GM10248 (cell line): ENCODE results near the gene OR1E2.
"Not testable (repeated sequence)": the region's sequence is repeated elsewhere in the genome, so short reads cannot be mapped to it uniquely, and the experiment has no call there.

Source experiments
- CTCF ChIA-PET: fragments of 300-600 bp; sonication (Branson Sonifier 250); formaldehyde crosslinking; extraction: SDS; loops from one replicate; lab custom pipeline; 2021; ENCODE audit warnings: antibody characterized with exemption; lab: Yijun Ruan, JAX
- POLR2A ChIA-PET: fragments of 350-650 bp; sonication (Branson Sonifier 250); formaldehyde crosslinking; extraction: SDS; loops from one replicate; lab custom pipeline; 2020; ENCODE audit warnings: antibody characterized with exemption; lab: Yijun Ruan, JAX
- DNase-seq: peaks from one replicate; pipeline ENCODE4 v3.0.0; 2012; ENCODE audit errors: extremely low spot score
- TF ChIP-seq, protein P1 (sequence below): IDR thresholded peaks from 2 replicates; pipeline ENCODE4 v1.5.1; 2012; ENCODE audit warnings: mild to moderate bottlenecking, low read depth; ENCODE audit errors: extremely low read depth, missing control alignments, control extremely low read depth

Gene OR1E2

DNA sequence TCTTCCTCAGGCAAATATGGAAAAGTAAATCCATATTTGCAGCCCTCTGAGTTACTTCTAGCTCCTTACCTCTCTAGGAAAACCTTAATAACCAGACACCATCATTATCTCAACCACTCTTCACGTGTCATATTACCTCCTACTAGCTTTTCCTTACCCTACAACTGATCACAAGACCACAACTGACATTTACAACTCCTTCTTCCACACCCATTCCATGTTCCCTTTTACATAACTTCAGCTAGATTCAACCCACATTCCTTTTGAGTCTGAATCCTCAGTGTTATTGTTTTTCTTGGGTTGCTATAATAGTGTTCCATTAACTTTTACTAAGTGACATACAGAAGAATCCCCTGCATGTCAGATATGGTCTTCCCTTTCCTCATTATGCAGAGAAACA is 4.7 kb upstream of the OR1E2 start:
- TF ChIP-seq, protein P1, sequence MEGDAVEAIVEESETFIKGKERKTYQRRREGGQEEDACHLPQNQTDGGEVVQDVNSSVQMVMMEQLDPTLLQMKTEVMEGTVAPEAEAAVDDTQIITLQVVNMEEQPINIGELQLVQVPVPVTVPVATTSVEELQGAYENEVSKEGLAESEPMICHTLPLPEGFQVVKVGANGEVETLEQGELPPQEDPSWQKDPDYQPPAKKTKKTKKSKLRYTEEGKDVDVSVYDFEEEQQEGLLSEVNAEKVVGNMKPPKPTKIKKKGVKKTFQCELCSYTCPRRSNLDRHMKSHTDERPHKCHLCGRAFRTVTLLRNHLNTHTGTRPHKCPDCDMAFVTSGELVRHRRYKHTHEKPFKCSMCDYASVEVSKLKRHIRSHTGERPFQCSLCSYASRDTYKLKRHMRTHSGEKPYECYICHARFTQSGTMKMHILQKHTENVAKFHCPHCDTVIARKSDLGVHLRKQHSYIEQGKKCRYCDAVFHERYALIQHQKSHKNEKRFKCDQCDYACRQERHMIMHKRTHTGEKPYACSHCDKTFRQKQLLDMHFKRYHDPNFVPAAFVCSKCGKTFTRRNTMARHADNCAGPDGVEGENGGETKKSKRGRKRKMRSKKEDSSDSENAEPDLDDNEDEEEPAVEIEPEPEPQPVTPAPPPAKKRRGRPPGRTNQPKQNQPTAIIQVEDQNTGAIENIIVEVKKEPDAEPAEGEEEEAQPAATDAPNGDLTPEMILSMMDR: no peak
- ChIA-PET CTCF (no interaction called here), POLR2A (no interaction called here)
- no peak for DNase-seq

DNA sequence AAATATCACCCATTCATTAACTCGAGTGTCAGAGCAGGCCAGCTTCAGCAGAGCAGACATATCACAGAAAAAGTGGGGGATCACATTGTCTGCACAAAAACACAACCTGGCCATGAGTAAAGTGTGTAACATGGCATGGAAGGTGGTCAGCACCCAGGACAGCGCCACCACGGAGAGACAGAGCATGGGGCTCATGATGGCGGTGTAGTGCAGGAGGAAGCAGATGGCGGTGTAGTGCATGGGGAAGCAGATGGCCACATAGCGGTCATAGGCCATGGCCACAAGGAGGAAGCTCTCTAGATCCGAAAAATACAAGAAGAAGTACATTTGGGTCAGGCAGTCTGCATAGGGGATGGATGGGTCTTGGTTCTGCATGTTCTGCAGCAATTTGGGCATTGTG is 426 bp downstream of the OR1E2 start:
- CTCF ChIA-PET, DNase-seq, POLR2A ChIA-PET: not testable (repeated sequence)

DNA sequence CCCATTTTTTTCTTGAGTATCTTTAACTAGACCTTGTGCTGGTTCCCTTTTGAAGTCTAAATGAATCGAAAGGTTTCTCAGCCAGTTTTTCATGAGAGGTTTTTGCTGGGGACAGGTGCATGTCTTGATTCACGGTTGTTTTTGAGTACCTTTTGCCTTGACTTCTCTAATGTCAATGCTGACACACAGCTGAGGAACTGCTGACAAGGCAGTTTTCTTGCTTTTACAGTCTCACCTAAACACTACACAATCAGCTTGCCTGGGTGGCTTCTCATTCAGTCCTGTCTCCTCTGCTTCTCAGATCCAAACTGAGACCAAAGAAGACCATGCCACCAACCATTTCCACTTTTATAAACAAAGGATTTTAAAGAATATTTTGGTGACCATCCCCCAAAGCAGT is 15.4 kb downstream of the OR1E2 start:
- ChIA-PET POLR2A (no interaction called here), CTCF (no interaction called here)
- TF ChIP-seq, protein P1: no peak

DNA sequence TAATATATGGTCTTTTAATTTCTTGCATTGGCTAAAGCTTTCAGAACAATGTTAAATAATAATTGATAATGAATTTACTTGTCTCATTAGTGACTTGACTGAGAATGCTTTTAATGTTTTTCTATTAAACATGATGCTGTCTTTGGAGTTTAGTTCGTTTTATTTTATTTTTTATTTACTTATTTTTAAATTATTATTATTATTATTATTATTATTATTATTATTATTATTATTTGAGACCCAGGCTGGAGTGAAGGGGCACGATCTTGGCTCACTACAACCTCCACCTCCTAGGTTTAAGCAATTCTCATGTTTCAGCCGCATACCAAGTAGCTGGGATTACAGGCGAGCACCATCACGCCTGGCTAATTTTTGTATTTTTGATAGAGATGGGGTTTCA is 18.0 kb downstream of the OR1E2 start:
- POLR2A ChIA-PET: no interaction called here
- DNase-seq: no peak
- CTCF ChIA-PET: no interaction called here
- TF ChIP-seq, protein P1: no peak

More for the DNA sequence above, 15.4 kb downstream of the OR1E2 start:
- DNase-seq: no peak

DNA sequence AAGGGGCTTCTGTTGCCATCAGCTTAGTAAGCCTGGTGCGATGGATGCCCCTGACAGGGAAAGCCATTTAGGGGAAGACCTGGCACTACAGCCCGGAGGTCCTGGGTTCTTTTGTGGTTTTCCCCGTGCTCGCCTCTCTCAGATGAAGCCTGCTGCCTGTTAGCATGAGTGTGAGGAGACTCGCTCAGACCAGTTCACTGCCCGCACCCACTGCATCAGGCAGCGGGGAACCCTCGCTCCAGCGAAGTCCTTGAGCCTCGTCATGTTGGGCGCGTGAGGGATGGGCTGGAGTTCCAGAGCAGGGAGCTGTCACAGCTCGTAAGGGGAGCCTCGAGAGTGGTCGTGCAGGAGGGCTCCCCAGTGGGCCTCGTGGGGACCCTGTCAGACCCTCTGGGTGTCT is 21.4 kb downstream of the OR1E2 start:
- POLR2A ChIA-PET, CTCF ChIA-PET: not testable (repeated sequence)

DNA sequence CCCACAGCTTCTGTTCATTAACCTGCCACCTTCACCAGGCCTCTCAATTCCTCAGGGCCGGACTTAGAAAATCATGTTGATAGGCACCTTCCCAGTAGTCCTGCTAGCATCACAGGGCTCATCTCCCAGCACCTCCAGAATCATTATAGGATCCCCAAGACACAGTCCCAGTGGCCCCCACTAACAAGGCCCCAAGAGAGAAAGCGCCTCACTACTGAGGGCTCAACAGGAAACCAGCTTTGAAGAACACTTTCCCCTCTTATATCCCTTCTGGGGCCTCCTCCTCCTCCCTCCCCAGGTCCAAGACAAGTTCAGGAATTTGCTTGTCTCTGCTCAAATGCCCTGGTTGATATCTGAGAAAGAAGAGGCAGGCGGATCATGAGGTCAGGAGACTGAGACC is 22.6 kb downstream of the OR1E2 start, which contains the start of gene OR3A3:
Gene OR3A3 (plus strand): TSS at position 301 of the 400 bp plus-strand sequence.
- ChIA-PET POLR2A (no interaction called here), CTCF (no interaction called here)
- TF ChIP-seq, protein P1: no peak
- no peak for DNase-seq

More for the DNA sequence above, 21.4 kb downstream of the OR1E2 start:
- not testable (repeated sequence) for DNase-seq

DNA sequence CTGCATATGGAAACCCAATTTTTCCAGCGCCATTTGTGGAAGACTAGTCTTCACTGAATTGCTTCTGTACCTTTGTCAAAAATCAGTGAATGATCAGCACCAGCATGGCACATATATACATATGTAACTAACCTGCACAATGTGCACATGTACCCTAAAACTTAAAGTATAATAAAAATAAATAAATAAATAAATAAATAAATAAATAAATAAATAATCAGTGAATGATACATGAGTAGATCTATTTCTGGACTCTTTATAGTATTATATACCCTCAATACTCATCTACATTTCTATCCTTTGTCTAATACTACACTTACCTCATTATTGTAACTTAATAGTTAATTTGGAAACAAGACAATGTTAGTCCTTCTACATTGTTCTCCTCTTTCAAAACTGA is 29.8 kb downstream of the OR1E2 start:
- POLR2A ChIA-PET, CTCF ChIA-PET: not testable (repeated sequence)

DNA sequence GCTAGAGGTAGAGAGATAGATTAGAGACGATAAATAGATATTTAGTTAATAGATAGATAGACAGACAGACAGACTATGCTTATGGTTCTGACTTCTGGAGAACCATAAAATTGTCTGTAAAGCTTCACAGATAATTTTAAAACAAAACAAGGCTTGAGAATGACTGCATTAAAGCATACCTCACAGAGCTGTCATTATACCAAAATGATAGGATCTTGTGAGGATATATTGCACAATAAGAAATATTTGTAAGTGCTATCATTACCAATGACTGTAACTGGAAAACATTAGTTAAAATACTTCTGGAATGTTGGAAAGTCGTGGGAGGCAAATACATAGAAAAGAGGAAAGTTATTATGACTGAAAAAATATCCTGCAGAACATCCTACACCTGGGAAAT is 31.9 kb downstream of the OR1E2 start:
- CTCF ChIA-PET: no interaction called here
- TF ChIP-seq, protein P1: no peak
- POLR2A ChIA-PET: no interaction called here

More for the DNA sequence above, 29.8 kb downstream of the OR1E2 start:
- not testable (repeated sequence) for DNase-seq

DNA sequence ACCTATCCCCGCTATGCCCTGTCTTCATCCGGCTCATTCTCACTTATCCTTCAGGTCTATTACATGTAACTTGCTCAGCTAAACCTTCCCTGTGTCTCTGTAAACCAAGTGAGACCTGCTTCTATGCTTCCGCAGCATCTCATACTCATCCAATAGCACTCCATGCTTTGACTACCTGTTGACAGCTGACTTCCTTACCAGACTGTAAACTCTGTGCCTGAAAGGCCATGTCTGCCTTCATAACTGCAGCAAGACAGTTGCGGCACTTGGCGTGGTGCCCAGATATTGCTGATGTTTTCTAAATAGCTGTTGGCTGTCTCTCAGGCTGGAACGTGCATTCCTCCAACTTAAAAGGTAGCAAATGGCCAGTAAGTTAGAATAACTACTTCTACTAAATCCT is 33.6 kb downstream of the OR1E2 start:
- ChIA-PET POLR2A (no interaction called here), CTCF (no interaction called here)
- TF ChIP-seq, protein P1: no peak
- no peak for DNase-seq

More for the DNA sequence above, 31.9 kb downstream of the OR1E2 start:
- no peak for DNase-seq
